Right lobe of liver (tissue), 6 donors: ENCODE measurements around the gene SLC35G2. TPM values are rescaled to one million over a fixed set of nuclear protein-coding genes. Genes with fewer than 3 reads are reported as not detected.
A peak's percentile ranks its signal among the peaks of the same experiment; 100 is the strongest.
"Not testable (repeated sequence)": the region's sequence is repeated elsewhere in the genome, so short reads cannot be mapped to it uniquely, and the experiment has no call there.

ENCODE experiments used
- ATAC-seq, 4 donors: fragments of 200-7000 bp; cut with Tn5 transposase; one replicate each; pipeline ENCODE4 v1.9.1; 2020; ENCODE audit warnings: mild to moderate bottlenecking in 4 of 4, moderate library complexity in 4 of 4
- DNase-seq, 3 donors: peaks; one replicate each; pipeline ENCODE4 v3.0.0-alpha.2; 2020
- H3K27ac ChIP-seq, 3 donors: fragments of 200-600 bp; one replicate each; pipeline ENCODE4 v1.8.0; 2022
- H3K27me3 ChIP-seq, 2 donors: fragments of 200-600 bp; one replicate each; pipeline ENCODE4 v1.8.0; 2022
- H3K36me3 ChIP-seq, 4 donors: fragments of 200-600 bp; sonication (generic) in 1 of 4; one replicate each; pipeline versions ENCODE4 v1.5.1 to v1.8.0; 2017 to 2022; ENCODE audit warnings: control low read depth in 1 of 4
- H3K4me1 ChIP-seq, 4 donors: fragments of 200-600 bp; sonication (generic) in 1 of 4; one replicate each; pipeline versions ENCODE4 v1.5.1 to v1.8.0; 2017 to 2022; ENCODE audit warnings: control low read depth in 1 of 4
- H3K4me3 ChIP-seq, 3 donors: fragments of 200-600 bp; one replicate each; pipeline ENCODE4 v1.8.0; 2022
- H3K9me3 ChIP-seq, 4 donors: fragments of 200-600 bp; sonication (generic) in 1 of 4; one replicate each; pipeline versions ENCODE4 v1.5.1 to v1.8.0; 2017 to 2022; ENCODE audit warnings: control low read depth in 1 of 4
- CTCF ChIP-seq, 4 donors: fragments of 200-600 bp in 3 of 4; fragments of 450-650 bp in 1 of 4; IDR thresholded peaks; one replicate each; pipeline versions ENCODE4 v1.5.1 to v1.8.0; 2016 to 2022; ENCODE audit warnings: antibody characterized with exemption in 4 of 4, mild to moderate bottlenecking in 2 of 4
- POLR2A ChIP-seq: fragments of 450-650 bp; IDR thresholded peaks from one replicate; pipeline ENCODE4 v1.6.1; 2017; ENCODE audit warnings: antibody characterized with exemption, mild to moderate bottlenecking
- WGBS: methylation state at CpG from one replicate; pipeline ENCODE4 v1.1.6; 2018; ENCODE audit warnings: low coverage, low lambda C conversion rate; ENCODE audit not compliant: insufficient coverage; ENCODE audit errors: missing lambda C conversion rate; 5-methylcytosine and 5-hydroxymethylcytosine counted together
- intact Hi-C, 2 donors: fragments of 100-400 bp; cut with DNase I; formaldehyde crosslinking; loops; one replicate each; pipeline versions ENCODE4 v1.11.2 to v1.14.1; 2022
- total RNA-seq, 6 experiments: library from RNA; depleted of rRNA in 2 of 6; stranded (reverse); fragments of >200 nt in 2 of 6; fragmentation: NEBNext Ultra II Directional in 3 of 6; extraction: Animal tissue kit (Norgen Biotek cat#: 25700) in 3 of 6; gene quantifications; one replicate each; pipeline versions ENCODE4 v1.1.0 to v1.2.4, GENCODE V29; 2016 to 2023
- donor health status: DM: no; HTN: yes; CAD: no.
- donor health status: DM: no; HTN: no; CAD: no.
- donor health status: DM: no; HTN: no; CAD: no.
- donor health status: DM: no; HTN: yes; CAD: no.
- donor health status: DM: no; HTN: yes; CAD: no.

SLC35G2 gene
- total RNA-seq, 6 experiments from 2014 or later = 0.51 to 2.7 (median 1.7) TPM

GRCh38 chr3:136891934-136892855 is 73.3 kb downstream of the SLC35G2 start:
- no peaks in the 10 kb centered on the region for H3K36me3 ChIP-seq
- H3K27ac ChIP-seq = no peak overlapping the region
- H3K27me3 ChIP-seq = no peaks in the 10 kb centered on the region
- no peaks in the 10 kb centered on the region for H3K4me1 ChIP-seq
- DNase-seq = no peak
- no peak for ATAC-seq
- no peak for TF ChIP-seq CTCF (IDR thresholded peaks at IDR 0.05)
- TF ChIP-seq POLR2A = no peak
- peaks cover 0 to 5% (median 0%) of the 10 kb centered on the region in 4 donors for H3K9me3 ChIP-seq
- WGBS = 50% methylated on average over 2 of the region's 2 CpGs
- intact Hi-C loops = no loop called here
- no peak overlapping the region for H3K4me3 ChIP-seq

GRCh38 chr3:136893848-136894443 is 75.0 kb downstream of the SLC35G2 start:
- no peaks in the 10 kb centered on the region for H3K36me3 ChIP-seq
- DNase-seq (no peak), ATAC-seq (peak; percentile 40 to 97 (median 62))
- H3K4me1 ChIP-seq = no peaks in the 10 kb centered on the region
- no peaks in the 10 kb centered on the region for H3K27me3 ChIP-seq
- intact Hi-C loops = no loop called here
- H3K9me3 ChIP-seq = peaks cover 0 to 5% (median 0%) of the 10 kb centered on the region in 4 donors
- H3K27ac ChIP-seq = peak overlapping the region in 1 of 3 donors; percentile 23
- WGBS = 42% methylated on average over 4 of the region's 5 CpGs
- no peak for TF ChIP-seq POLR2A
- no peak for TF ChIP-seq CTCF (IDR thresholded peaks at IDR 0.05)
- no peak overlapping the region for H3K4me3 ChIP-seq

- DNase-seq, intact Hi-C loops, H3K9me3 ChIP-seq, H3K27me3 ChIP-seq, H3K36me3 ChIP-seq, ATAC-seq, H3K4me3 ChIP-seq, H3K27ac ChIP-seq, H3K4me1 ChIP-seq: not testable (repeated sequence)
- WGBS = 80% methylated on average over 1 of the region's 1 CpG
These were observed 78.2 kb downstream of the SLC35G2 start for GRCh38 chr3:136897171-136897570.

GRCh38 chr3:136898549-136898948 is 79.6 kb downstream of the SLC35G2 start:
- Histone ChIP-seq H3K36me3 (no peaks in the 10 kb centered on the region), H3K27ac (no peak overlapping the region), H3K4me3 (no peak overlapping the region), H3K9me3 (no peaks in the 10 kb centered on the region), H3K27me3 (no peaks in the 10 kb centered on the region), H3K4me1 (peaks cover 0 to 5% (median 0%) of the 10 kb centered on the region in 4 donors)
- intact Hi-C loops = no loop called here
- DNase-seq = no peak
- peak in 1 of 4 donors; percentile 47 for ATAC-seq
- no peak for TF ChIP-seq CTCF (IDR thresholded peaks at IDR 0.05)
- TF ChIP-seq POLR2A = no peak
- WGBS = 59% methylated on average over 4 of the region's 4 CpGs

- Histone ChIP-seq H3K36me3 (no peaks in the 10 kb centered on the region), H3K9me3 (no peaks in the 10 kb centered on the region), H3K27me3 (no peaks in the 10 kb centered on the region), H3K4me3 (no peak overlapping the region), H3K4me1 (peaks cover 0 to 5% (median 0%) of the 10 kb centered on the region in 4 donors), H3K27ac (no peak overlapping the region)
- intact Hi-C loops = no loop called here
- TF ChIP-seq POLR2A (no peak), CTCF (IDR thresholded peaks at IDR 0.05) (no peak)
- no peak for DNase-seq
- WGBS = no CpG with 5 or more reads among the region's 2 CpGs
- no peak for ATAC-seq
These were observed 80.0 kb downstream of the SLC35G2 start for GRCh38 chr3:136898954-136899353.
